Duodenal mucosa (tissue), 2 donors: ENCODE results near the gene ZBTB7A.

Experiments
- H3K27ac ChIP-seq: one replicate; pipeline ENCODE4 v1.7.0; 2013; ENCODE audit warnings: low read depth, low read length
- H3K27me3 ChIP-seq, 2 donors: one replicate each; pipeline ENCODE4 v1.7.0; 2013; ENCODE audit warnings: low read length in 2 of 2, control low read depth in 1 of 2; ENCODE audit not compliant: insufficient read depth in 2 of 2, control insufficient read depth in 1 of 2
- H3K36me3 ChIP-seq, 2 donors: one replicate each; pipeline ENCODE4 v1.7.0; 2013; ENCODE audit warnings: low read length in 2 of 2, control low read depth in 1 of 2; ENCODE audit not compliant: insufficient read depth in 2 of 2, control insufficient read depth in 1 of 2
- H3K4me1 ChIP-seq, 2 donors: one replicate each; pipeline ENCODE4 v1.7.0; 2013; ENCODE audit warnings: low read length in 2 of 2, control low read depth in 1 of 2; ENCODE audit not compliant: insufficient read depth in 2 of 2, control insufficient read depth in 1 of 2
- H3K4me3 ChIP-seq, 2 donors: one replicate each; pipeline ENCODE4 v1.7.0; 2013; ENCODE audit warnings: low read length in 2 of 2, low read depth in 1 of 2
- H3K9ac ChIP-seq, 2 donors: one replicate each; pipeline ENCODE4 v1.7.0; 2013; ENCODE audit warnings: low read length in 2 of 2, low read depth in 1 of 2
- H3K9me3 ChIP-seq, 2 donors: one replicate each; pipeline ENCODE4 v1.7.0; 2013; ENCODE audit warnings: low read length in 2 of 2, control low read depth in 1 of 2; ENCODE audit not compliant: control insufficient read depth in 1 of 2

Gene ZBTB7A

DNA sequence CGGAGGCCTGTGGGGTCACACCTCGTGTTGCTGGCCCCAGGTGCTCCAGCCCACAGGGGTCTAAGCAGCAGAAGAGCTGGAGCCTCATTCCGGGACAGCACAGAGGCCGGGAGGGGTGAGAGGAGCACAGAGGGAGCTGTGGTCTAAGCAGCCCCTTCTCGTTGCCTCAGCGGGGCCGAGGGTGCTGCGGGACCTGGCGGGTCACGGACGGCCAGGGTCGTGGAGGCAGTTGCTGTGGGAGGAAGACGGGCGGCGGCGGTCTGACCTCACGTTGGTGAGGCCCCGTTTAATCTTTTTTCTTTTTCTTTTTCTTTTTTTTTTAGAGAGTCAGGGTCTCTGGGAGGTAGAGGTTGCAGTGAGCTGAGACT, 37.5 kb downstream of the ZBTB7A start:
- no peaks in the 10 kb centered on the region for H3K4me1 ChIP-seq
- no peak overlapping the region for H3K27ac ChIP-seq
- H3K36me3 ChIP-seq: peaks cover 12 to 49% of the 10 kb centered on the region in 2 donors
- no peaks in the 10 kb centered on the region for H3K27me3 ChIP-seq
- H3K4me3 ChIP-seq: no peak overlapping the region
- H3K9me3 ChIP-seq: no peaks in the 10 kb centered on the region
- H3K9ac ChIP-seq: no peak overlapping the region

DNA sequence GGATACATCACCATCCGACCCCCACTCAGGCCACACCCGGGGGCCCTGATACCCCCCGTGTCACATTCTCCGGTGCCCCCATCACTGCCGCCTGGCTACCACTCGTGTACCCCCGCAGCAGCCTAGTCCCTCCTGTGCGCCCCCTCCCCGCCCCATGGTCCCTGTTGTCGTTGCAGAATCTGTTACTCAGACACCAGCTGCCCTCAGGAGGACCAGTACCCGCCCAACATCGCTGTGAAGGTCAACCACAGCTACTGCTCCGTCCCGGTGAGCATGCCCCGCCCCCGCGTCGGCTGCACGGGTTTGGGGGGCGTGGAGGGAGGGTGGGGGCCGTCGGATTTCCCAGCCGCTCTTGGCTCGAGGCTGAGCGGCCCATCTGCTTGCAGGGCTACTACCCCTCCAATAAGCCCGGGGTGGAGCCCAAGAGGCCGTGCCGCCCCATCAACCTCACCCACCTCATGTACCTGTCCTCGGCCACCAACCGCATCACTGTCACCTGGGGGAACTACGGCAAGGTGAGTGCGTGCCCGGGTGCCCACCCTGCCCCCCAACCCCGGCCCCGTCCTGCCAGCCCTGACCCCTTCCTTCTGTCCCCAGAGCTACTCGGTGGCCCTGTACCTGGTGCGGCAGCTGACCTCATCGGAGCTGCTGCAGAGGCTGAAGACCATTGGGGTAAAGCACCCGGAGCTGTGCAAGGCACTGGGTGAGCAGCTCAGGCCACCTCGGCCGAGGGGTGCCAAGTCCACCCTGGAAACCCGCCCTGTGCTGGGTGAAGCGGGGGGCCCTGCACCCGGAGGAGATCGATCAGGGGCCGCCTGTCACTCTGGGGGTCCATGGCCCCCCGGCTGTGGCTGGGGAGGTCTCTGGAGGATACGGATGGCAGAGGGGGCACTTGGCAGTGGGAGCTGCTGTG, 38.1 kb downstream of the ZBTB7A start:
- H3K36me3 ChIP-seq: peaks cover 12 to 48% of the 10 kb centered on the region in 2 donors
- H3K27me3 ChIP-seq: no peaks in the 10 kb centered on the region
- H3K9ac ChIP-seq: no peak overlapping the region
- H3K4me1 ChIP-seq: no peaks in the 10 kb centered on the region
- H3K9me3 ChIP-seq: no peaks in the 10 kb centered on the region
- H3K27ac ChIP-seq: no peak overlapping the region
- H3K4me3 ChIP-seq: no peak overlapping the region

DNA sequence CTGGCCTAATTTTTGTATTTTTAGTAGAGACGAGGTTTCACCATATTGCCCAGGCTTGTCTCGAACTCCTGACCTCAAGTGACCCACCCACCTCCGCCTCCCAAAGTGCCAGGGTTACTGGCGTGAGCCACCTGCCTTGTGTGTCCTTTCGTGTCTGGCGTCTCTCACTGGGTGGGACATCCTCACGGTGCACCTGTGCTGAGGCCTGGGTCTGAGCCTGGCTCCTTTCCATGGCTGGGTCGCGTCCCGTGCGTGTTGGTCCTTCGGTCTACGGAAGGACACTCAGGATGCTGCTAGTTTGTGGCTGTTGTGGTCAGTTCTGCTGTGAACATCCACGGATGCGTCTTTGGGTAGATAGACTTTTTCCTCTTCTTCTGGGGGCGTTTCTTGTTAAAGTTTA, 39.6 kb downstream of the ZBTB7A start:
- Histone ChIP-seq H3K36me3 (peaks cover 12 to 36% of the 10 kb centered on the region in 2 donors), H3K27me3 (no peaks in the 10 kb centered on the region), H3K4me3 (no peak overlapping the region), H3K27ac (no peak overlapping the region), H3K9me3 (no peaks in the 10 kb centered on the region), H3K4me1 (no peaks in the 10 kb centered on the region), H3K9ac (no peak overlapping the region)

DNA sequence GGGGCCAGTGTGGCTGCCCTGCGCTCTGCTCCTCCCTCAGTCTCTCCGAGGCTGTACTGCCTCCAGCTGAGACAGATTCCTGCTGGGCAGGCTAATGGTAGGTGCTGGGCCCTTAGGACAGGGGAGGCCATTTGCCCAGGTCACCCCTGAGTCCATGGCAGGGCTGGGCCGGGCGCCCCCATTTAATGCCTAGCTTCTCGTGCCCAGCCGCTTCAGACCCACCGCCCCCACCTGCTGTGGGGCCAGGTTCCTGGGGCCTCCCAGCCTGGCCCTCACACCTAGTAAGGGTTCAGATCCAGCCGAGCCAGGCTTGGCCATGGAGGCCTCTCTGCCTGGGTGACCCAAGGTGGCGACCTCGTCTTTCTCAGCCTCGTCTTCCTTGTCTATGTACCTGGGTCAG, 41.4 kb downstream of the ZBTB7A start:
- Histone ChIP-seq H3K9ac (no peak overlapping the region), H3K4me3 (no peak overlapping the region), H3K27ac (no peak overlapping the region), H3K36me3 (peaks cover 8 to 27% of the 10 kb centered on the region in 2 donors), H3K27me3 (no peaks in the 10 kb centered on the region), H3K4me1 (no peaks in the 10 kb centered on the region), H3K9me3 (no peaks in the 10 kb centered on the region)

DNA sequence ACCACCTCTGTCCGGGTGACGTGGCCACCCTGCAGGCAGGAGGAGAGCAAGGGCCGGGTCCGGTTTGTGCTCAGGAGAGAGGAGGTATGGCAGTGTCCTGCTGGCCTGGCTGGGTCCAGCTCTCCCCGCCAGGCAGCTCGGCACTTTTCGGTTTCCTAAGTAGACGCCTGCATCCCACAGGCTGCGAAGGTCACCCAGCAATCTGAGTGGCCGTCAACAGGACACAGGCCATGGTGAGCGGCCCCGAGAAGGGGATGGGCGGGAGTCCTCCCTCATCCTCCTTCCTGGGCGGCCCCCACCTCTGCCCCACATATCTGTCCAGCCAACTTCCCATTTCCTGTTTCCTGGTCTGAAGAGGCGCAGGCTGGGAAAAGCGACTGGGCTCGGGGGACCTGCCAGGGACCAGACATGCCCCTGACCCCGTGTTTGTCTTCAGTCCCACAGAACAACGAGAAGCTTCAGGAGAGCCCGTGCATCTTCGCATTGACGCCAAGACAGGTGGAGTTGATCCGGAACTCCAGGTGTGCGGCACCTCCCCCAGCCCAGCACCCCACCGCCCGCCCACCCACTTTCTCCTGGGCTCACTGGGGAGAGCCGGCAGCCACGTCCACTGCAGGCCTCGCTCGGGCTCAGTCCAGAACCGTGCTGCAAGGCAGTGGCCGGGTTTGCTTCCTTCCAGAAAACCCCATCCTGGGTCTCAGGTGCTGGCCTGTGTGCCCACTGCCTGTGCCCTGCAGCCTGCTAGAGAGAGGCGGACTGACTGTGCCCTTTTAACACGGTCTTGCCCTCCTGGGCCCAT, 42.9 kb downstream of the ZBTB7A start:
- Histone ChIP-seq H3K36me3 (peaks cover 8 to 20% of the 10 kb centered on the region in 2 donors), H3K27ac (no peak overlapping the region), H3K4me1 (no peaks in the 10 kb centered on the region), H3K9ac (no peak overlapping the region), H3K9me3 (no peaks in the 10 kb centered on the region), H3K4me3 (no peak overlapping the region), H3K27me3 (no peaks in the 10 kb centered on the region)

DNA sequence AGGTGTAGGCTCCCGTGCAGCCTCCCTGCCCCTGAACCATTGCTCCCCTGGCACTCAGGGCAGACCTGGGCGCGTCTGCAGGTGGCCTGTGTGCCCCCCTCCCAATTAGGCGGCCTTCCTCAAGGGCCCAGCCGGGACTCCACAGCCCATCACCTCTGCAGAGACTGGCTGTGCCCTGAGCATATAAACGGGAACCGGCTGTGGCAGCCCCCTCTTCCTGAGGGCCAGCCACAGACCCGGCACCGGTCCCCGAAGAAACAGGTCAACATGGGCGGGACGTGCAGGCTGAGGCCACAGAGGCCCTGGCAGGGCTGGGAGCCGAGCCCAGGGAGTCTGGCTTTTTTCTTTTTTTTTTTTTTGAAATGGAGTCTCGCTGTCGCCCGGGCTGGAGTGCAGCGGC, 47.1 kb downstream of the ZBTB7A start:
- Histone ChIP-seq H3K27me3 (no peaks in the 10 kb centered on the region), H3K36me3 (peaks cover 0 to 34% of the 10 kb centered on the region in 2 donors), H3K4me1 (no peaks in the 10 kb centered on the region), H3K9ac (no peak overlapping the region), H3K4me3 (no peak overlapping the region), H3K9me3 (no peaks in the 10 kb centered on the region), H3K27ac (no peak overlapping the region)

DNA sequence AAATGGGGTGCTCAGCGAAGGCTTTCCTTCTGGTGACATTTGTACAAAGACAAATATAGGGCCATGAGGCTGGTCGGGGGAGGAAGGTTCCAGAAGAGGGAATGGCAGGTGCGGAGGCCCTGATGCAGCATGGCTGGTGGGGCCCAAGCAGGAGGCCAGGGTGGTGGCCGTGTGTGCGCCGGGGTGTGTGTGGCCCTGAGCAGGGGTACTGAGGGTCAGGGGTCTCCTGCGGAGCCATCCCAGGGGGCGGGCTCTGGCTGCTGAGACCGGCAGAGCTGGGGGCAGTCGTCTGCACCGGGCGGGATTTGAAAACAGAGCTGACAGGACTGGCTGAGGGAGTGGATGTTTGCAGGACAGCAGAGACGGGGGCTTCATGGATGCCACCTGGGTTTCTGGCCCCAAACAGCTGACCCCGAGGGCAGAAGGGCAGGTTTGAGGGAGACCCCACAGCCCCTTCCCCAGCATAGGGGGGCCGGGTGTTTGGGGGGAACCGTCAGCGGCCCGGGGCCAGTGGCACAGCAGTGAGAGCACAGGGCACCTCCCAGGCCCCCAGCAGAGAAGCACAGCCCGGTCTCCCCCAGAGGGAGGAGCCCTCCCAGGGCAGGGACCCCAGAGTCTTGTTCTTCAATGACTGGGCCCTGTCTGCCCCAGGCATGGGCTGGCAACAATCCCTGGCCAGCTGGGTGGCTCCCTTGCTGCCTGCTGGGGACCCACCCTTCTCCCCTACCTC, 47.8 kb downstream of the ZBTB7A start:
- H3K9me3 ChIP-seq: no peaks in the 10 kb centered on the region
- peaks cover 0 to 34% of the 10 kb centered on the region in 2 donors for H3K36me3 ChIP-seq
- H3K27ac ChIP-seq: no peak overlapping the region
- no peak overlapping the region for H3K9ac ChIP-seq
- H3K4me3 ChIP-seq: no peak overlapping the region
- no peaks in the 10 kb centered on the region for H3K27me3 ChIP-seq
- H3K4me1 ChIP-seq: no peaks in the 10 kb centered on the region

DNA sequence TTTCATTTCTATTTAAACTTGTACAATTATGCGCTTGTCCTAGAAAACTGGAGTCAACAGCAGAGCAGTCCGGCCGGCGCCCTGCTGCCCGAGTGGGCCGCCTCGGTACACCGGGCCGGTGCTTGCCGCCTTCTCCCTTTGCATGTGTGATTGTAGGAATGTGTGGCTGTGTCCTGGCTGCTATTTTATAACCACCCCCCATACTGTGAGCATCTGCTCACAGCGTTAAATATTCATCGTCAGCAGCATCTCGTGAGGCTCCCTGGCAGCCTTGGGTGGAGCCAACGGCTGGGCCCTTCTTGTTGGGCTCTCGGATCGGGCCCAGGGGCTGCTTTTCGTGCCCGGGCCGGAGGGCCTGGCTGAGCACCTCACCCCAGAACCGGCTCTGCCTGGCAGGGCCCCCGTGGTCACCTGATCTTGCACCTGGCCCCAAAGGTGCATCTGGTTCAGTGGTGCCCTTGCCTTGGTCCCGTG, 48.5 kb downstream of the ZBTB7A start:
- Histone ChIP-seq H3K27me3 (no peaks in the 10 kb centered on the region), H3K4me3 (no peak overlapping the region), H3K9me3 (no peaks in the 10 kb centered on the region), H3K4me1 (no peaks in the 10 kb centered on the region), H3K27ac (no peak overlapping the region), H3K9ac (no peak overlapping the region), H3K36me3 (peaks cover 1 to 37% of the 10 kb centered on the region in 2 donors)

DNA sequence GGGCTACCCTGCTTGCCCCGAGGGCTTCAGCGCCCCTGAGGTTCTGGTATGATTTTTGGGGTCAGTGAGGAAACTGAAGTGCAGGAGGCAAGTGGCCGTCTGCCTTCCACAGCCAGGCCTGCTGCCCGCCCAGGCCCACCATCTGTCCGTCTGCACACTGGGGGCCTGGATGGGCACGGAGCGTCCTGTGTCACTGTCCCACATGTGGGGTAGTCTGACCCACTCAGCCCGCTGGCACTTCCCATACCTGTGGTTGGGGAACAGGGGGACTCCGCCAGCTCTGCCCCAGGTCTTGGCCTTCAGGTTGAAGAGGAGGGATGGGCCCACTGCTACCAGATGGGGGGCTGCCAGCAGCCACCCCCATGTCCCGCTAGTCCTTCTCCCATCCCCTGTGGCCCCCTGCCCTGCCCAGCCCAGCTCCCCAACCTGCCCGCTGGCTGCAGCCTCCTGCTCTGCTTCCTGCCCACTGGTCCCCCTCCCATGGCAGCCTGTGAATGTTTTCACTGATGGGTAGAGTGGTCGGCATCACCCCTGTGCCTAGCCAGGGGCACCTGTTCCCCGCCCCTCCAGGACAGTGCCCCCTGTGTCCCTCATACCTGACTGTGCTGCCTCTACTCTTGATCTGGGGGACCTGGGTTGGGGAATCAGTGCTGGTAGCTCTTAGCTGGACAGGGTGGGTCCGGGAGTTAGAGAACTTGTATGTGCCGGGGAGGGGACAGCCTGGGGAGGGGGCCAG, 49.6 kb downstream of the ZBTB7A start:
- H3K9me3 ChIP-seq: no peaks in the 10 kb centered on the region
- H3K4me3 ChIP-seq: no peak overlapping the region
- H3K9ac ChIP-seq: no peak overlapping the region
- H3K4me1 ChIP-seq: peaks cover 0 to 3% of the 10 kb centered on the region in 2 donors
- peaks cover 5 to 43% of the 10 kb centered on the region in 2 donors for H3K36me3 ChIP-seq
- no peaks in the 10 kb centered on the region for H3K27me3 ChIP-seq
- H3K27ac ChIP-seq: no peak overlapping the region
